ENCODE measurements around the gene RNF41.

RNF41 gene

DNA sequence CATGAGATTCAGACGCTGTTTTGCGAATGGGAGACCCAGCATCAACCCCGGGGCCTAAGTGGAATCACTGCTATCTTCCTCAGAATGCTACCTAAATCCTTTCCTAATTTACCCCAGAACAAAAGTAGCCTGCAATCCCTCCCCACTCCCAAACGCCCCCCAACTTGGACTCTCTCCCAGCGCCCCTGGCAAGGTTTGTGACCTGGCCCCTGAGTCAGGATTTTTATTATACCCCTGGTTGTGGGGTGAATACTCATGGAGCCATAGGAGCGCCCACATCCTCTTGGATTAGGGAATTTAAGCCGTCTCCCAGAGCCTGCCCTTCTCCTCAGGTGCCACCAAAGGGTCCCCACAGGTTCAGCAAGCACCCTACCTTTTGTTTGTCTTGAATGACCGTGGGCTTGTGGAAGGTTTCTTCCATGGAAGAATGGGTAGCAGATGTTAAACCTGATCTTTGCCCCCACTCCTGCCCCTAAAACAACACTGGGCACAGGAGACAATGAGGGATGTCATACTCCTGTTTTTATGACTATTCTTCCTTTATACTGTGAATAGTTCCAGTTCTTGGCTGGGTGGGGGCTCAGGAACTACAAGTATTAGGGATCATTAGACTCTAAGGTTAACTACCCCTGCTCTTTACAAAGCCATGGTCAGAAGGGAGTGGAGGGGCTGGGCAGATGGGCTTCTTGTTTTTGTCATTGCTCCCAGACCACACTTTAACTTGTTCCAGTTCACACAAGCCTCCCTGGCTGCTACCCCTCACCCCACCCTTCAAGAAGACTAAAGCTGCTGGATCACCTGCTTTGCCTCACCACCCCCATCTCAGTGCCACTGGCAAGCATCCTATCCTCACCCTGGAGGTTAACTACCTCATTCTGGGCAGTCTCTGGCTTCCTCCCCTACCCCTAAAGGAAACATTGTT is 68.7 kb downstream of the RNF41 start:
- no peak for DNase-seq (ENCODE audit: low spot score)
